Ascending aorta (tissue), 2 donors: ENCODE results near the gene PRMT1. TPM values are rescaled to one million over a fixed set of nuclear protein-coding genes. Genes with fewer than 3 reads are reported as not detected.

Experiments
- DNase-seq, 2 donors: peaks; one replicate each; pipeline ENCODE4 v3.0.0-alpha.2; 2019; ENCODE audit warnings: low spot score in 2 of 2
- H3K27ac ChIP-seq, 2 donors: fragments of 200-600 bp; sonication (generic); one replicate each; pipeline ENCODE4 v1.5.1; 2016 to 2017; ENCODE audit warnings: mild to moderate bottlenecking in 1 of 2
- H3K27me3 ChIP-seq: fragments of 200-600 bp; sonication (generic); one replicate; pipeline ENCODE4 v1.5.1; 2017
- H3K36me3 ChIP-seq, 2 donors: fragments of 200-600 bp; sonication (generic); one replicate each; pipeline ENCODE4 v1.5.1; 2016
- H3K4me1 ChIP-seq, 2 donors: fragments of 200-600 bp; sonication (generic); one replicate each; pipeline ENCODE4 v1.5.1; 2016 to 2017; ENCODE audit warnings: mild to moderate bottlenecking in 1 of 2
- H3K4me3 ChIP-seq, 2 donors: fragments of 200-600 bp; sonication (generic); one replicate each; pipeline ENCODE4 v1.5.1; 2016 to 2017; ENCODE audit warnings: mild to moderate bottlenecking in 1 of 2
- H3K9me3 ChIP-seq, 2 donors: fragments of 200-600 bp; sonication (generic); one replicate each; pipeline ENCODE4 v1.5.1; 2016
- intact Hi-C: fragments of 100-400 bp; cut with DNase I; formaldehyde crosslinking; loops from one replicate; pipeline ENCODE4 v1.15.1; 2023
- total RNA-seq: library from RNA; depleted of rRNA; stranded (reverse); fragments of >200 nt; gene quantifications from one replicate; pipeline ENCODE4 v1.1.0, GENCODE V29; 2016
- TF ChIP-seq, protein P1 (sequence below), 3 experiments: fragments of 200-600 bp in 2 of 3; fragments of 450-650 bp in 1 of 3; sonication (generic) in 2 of 3; IDR thresholded peaks; one replicate each; pipeline ENCODE4 v1.5.1; 2016 to 2019; ENCODE audit warnings: antibody characterized with exemption in 3 of 3, mild to moderate bottlenecking in 1 of 3, moderate library complexity in 1 of 3

PRMT1 gene
- total RNA-seq, 1 donor from 2014 or later, result 271 TPM

DNA sequence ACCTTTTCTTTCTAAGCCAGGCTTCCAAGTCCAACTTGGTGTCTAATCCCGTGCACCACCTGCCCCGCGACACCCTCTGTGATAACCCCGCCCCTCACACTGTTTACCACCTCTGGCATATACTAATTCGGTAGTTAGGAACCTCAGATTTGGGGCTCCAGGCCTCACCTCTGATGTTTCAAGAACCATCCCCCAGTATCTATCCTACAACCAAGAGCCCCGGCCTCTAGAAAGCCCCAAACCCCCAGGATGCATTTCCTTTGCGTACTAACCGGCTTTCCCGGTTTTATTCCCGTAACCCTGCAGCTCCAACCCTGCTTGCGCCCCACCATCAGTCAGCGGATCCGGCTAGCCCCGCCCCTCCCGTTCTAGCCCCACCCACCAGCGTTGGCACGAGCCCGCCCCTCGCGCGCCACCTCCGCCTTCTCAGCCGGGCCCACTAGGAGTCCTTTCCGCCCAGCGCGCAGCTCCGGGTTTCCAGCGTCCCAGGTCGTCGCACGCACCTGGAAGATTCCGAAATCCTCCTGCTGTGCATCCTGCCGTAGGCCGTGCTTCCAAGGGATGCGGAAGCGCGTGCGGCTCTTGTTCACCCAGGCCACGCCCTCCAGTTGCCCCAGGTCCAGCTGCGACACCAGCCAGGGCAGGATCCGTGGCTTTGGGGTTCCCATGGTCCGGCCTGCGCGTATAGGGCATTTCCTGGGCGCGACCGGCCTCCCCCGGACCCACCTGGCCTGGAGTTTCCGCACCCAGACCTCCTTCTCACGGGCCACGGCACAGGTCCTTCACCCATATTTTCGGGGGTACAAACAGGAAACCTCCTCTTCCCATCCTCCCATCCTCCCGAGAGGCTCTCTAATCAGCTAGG is 12.7 kb upstream of the PRMT1 start:
- Histone ChIP-seq H3K4me1 (peaks cover 0 to 18% of the 10 kb centered on the region in 2 donors), H3K27me3 (no peaks in the 10 kb centered on the region), H3K9me3 (no peaks in the 10 kb centered on the region), H3K36me3 (peaks cover 32 to 37% of the 10 kb centered on the region in 2 donors), H3K4me3 (peak overlapping the region; percentile 83), H3K27ac (peak overlapping the region; percentile 87 to 89)
- TF ChIP-seq, protein P1, sequence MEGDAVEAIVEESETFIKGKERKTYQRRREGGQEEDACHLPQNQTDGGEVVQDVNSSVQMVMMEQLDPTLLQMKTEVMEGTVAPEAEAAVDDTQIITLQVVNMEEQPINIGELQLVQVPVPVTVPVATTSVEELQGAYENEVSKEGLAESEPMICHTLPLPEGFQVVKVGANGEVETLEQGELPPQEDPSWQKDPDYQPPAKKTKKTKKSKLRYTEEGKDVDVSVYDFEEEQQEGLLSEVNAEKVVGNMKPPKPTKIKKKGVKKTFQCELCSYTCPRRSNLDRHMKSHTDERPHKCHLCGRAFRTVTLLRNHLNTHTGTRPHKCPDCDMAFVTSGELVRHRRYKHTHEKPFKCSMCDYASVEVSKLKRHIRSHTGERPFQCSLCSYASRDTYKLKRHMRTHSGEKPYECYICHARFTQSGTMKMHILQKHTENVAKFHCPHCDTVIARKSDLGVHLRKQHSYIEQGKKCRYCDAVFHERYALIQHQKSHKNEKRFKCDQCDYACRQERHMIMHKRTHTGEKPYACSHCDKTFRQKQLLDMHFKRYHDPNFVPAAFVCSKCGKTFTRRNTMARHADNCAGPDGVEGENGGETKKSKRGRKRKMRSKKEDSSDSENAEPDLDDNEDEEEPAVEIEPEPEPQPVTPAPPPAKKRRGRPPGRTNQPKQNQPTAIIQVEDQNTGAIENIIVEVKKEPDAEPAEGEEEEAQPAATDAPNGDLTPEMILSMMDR (IDR thresholded peaks at IDR 0.05), result peak; percentile 12 to 33 (median 26)
- intact Hi-C loops, result loop anchor here (1.0 kb wide), 3 partner anchors 12 to 74 kb away; partner anchors contain the start of gene SCAF1
- DNase-seq, result peak in 1 of 2 donors; percentile 94

GRCh38 chr19:49665036-49665350 is 12.1 kb upstream of the PRMT1 start:
- H3K27ac ChIP-seq, result peak overlapping the region; percentile 87 to 89
- peaks cover 28 to 31% of the 10 kb centered on the region in 2 donors for H3K36me3 ChIP-seq
- TF ChIP-seq, protein P1 (IDR thresholded peaks at IDR 0.05), result no peak
- no peaks in the 10 kb centered on the region for H3K27me3 ChIP-seq
- DNase-seq, result no peak
- H3K4me1 ChIP-seq, result peaks cover 0 to 18% of the 10 kb centered on the region in 2 donors
- peak overlapping the region; percentile 83 for H3K4me3 ChIP-seq
- intact Hi-C loops, result loop anchor here (1.0 kb wide), 1 partner anchor 11 kb away; no protein-coding TSS in a partner anchor
- no peaks in the 10 kb centered on the region for H3K9me3 ChIP-seq

DNA sequence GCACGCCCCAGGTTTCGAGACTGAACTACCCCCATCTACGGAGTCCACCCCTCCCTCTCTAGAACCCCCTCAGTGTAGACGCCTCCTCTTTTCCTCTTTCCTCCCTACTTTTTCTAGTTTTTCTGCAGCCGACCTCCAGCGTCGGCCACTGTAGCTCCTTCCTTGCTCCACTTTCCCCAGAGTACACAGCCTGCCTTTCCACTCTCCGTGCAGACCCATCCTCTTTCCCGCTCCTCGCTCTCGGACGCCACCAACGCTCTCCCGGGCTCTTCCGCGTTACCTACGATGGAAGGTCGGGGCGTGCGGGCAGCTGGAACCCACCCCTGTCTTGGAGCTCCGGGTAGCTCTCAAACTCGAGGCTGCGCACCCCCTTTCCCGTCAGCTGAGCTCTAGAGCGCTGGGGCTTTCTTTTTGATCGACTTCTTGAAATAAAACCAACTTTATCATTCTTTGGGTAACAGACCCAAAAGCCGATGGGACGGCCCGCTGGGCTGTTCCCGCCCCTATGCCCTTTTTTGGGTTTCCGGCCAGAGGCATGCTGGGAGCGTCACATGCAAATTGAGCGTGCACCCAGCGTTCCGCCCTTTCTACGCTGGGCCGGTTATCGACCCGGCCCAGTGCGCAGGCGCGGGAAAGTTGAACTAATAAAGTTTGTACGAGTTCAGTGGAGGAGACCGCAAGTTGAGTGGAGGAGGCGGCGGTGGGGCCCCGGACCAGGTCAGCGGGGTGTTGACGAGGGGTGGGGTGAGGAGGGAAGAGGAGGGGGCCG is 11.5 kb upstream of the PRMT1 start, which contains the start of the genes BCL2L12 and IRF3:
TSS of gene BCL2L12 (plus strand) at position 583 of the 769 bp plus-strand sequence. CDS start 760 bp downstream, outside the sequence.
TSS of gene IRF3 (minus strand) at position 507 of the 769 bp plus-strand sequence. CDS start 1,019 bp downstream, outside the sequence.
- TF ChIP-seq, protein P1 (IDR thresholded peaks at IDR 0.05), result no peak
- H3K27ac ChIP-seq, result peak within 1 kb of the TSS; percentile 87 to 89
- peak within 1 kb of the TSS; percentile 83 for H3K4me3 ChIP-seq
- intact Hi-C loops, result loop anchor here (1.0 kb wide), 1 partner anchor 11 kb away; no protein-coding TSS in a partner anchor
- peak; percentile 88 to 98 for DNase-seq
- H3K4me1 ChIP-seq, result peaks cover 0 to 18% of the 10 kb centered on the region in 2 donors
- H3K36me3 ChIP-seq, result peaks cover 23 to 27% of the 10 kb centered on the region in 2 donors
- no peaks in the 10 kb centered on the region for H3K9me3 ChIP-seq
- H3K27me3 ChIP-seq, result no peaks in the 10 kb centered on the region

- no peaks in the 10 kb centered on the region for H3K9me3 ChIP-seq
- TF ChIP-seq, protein P1 (IDR thresholded peaks at IDR 0.05), result no peak
- no peak for DNase-seq
- peaks cover 0 to 18% of the 10 kb centered on the region in 2 donors for H3K4me1 ChIP-seq
- intact Hi-C loops, result no loop called here
- peak overlapping the region; percentile 83 for H3K4me3 ChIP-seq
- H3K27ac ChIP-seq, result peak overlapping the region; percentile 87 to 89
- no peaks in the 10 kb centered on the region for H3K27me3 ChIP-seq
- H3K36me3 ChIP-seq, result peaks cover 18 to 22% of the 10 kb centered on the region in 2 donors
Measured at GRCh38 chr19:49666120-49666444, 11.0 kb upstream of the PRMT1 start.

DNA sequence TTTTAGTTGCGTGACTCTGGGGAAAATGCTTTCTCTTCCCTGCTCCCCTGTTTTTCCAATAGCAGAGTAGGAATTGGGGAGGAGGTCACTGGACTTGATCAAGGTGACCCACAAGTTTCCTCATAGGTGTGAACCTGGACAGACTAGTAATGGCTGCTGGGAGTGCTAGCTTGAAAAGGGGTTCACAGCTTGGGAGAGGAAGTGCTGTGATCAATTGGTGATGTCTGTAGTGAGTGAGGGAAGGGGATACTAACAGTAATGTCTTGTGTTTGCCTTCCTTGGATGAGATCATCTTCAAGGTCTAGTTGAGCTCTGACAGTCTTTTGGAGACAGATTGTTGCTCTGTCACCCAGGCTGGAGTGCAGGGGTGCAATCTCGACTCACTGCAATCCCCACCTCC is 9.6 kb upstream of the PRMT1 start:
- Histone ChIP-seq H3K27me3 (no peaks in the 10 kb centered on the region), H3K27ac (no peak overlapping the region), H3K4me1 (peaks cover 0 to 21% of the 10 kb centered on the region in 2 donors), H3K36me3 (peaks cover 4 to 8% of the 10 kb centered on the region in 2 donors), H3K9me3 (no peaks in the 10 kb centered on the region), H3K4me3 (no peak overlapping the region)
- TF ChIP-seq, protein P1 (IDR thresholded peaks at IDR 0.05), result no peak
- no peak for DNase-seq
- intact Hi-C loops, result no loop called here
